GM23248 (cell line): Measurements from ENCODE around the gene LTF. TPM values are rescaled to one million over a fixed set of nuclear protein-coding genes. Genes with fewer than 3 reads are reported as not detected.

Experiments used
- DNase-seq: peaks from one replicate; pipeline ENCODE4 v3.0.0-alpha.2; 2015
- H2AFZ ChIP-seq: fragments of 200-600 bp; sonication (generic); 2 replicates; pipeline ENCODE4 v1.6.1; 2016; ENCODE audit warnings: antibody characterized with exemption
- H3F3A ChIP-seq: fragments of 200-600 bp; sonication (generic); 2 replicates; pipeline ENCODE4 v1.6.1; 2016; ENCODE audit warnings: mild to moderate bottlenecking, antibody characterized with exemption, mixed run types; ENCODE audit not compliant: insufficient read depth
- H3K27ac ChIP-seq: fragments of 200-600 bp; sonication (generic); 2 replicates; pipeline ENCODE4 v1.5.1; 2016; ENCODE audit warnings: mild to moderate bottlenecking
- H3K27me3 ChIP-seq: fragments of 200-600 bp; sonication (generic); replicated peaks from 2 replicates; pipeline ENCODE4 v1.6.1; 2016; ENCODE audit warnings: mild to moderate bottlenecking; ENCODE audit not compliant: insufficient read depth
- H3K36me3 ChIP-seq: fragments of 200-600 bp; sonication (generic); 2 replicates; pipeline ENCODE4 v1.6.1; 2016; ENCODE audit warnings: low read depth, mild to moderate bottlenecking
- H3K4me1 ChIP-seq: fragments of 200-600 bp; sonication (generic); 2 replicates; pipeline ENCODE4 v1.6.1; 2016; ENCODE audit warnings: mild to moderate bottlenecking; ENCODE audit not compliant: insufficient read depth
- H3K4me2 ChIP-seq: fragments of 200-600 bp; sonication (generic); one replicate; pipeline ENCODE4 v1.6.1; 2016; ENCODE audit warnings: mild to moderate bottlenecking; ENCODE audit not compliant: unreplicated experiment
- H3K4me3 ChIP-seq: fragments of 200-600 bp; sonication (generic); 2 replicates; pipeline ENCODE4 v1.5.1; 2016; ENCODE audit warnings: mild to moderate bottlenecking
- H3K79me2 ChIP-seq: fragments of 200-600 bp; sonication (generic); 2 replicates; pipeline ENCODE4 v1.6.1; 2016; ENCODE audit warnings: mild to moderate bottlenecking; ENCODE audit not compliant: insufficient read depth
- H3K9ac ChIP-seq: fragments of 200-600 bp; sonication (generic); 2 replicates; pipeline ENCODE4 v1.6.1; 2016; ENCODE audit warnings: mild to moderate bottlenecking
- H3K9me2 ChIP-seq: fragments of 200-600 bp; sonication (generic); 2 replicates; pipeline ENCODE4 v1.6.1; 2016; ENCODE audit warnings: mixed run types, mild to moderate bottlenecking, moderate library complexity; ENCODE audit not compliant: insufficient read depth
- H3K9me3 ChIP-seq: fragments of 200-600 bp; sonication (generic); one replicate; pipeline ENCODE4 v1.6.1; 2017; ENCODE audit warnings: low read depth
- H4K20me1 ChIP-seq: fragments of 200-600 bp; sonication (generic); 2 replicates; pipeline ENCODE4 v1.6.0; 2016; ENCODE audit not compliant: insufficient read depth
- EZH2 ChIP-seq: fragments of 200-600 bp; sonication (generic); IDR thresholded peaks from 2 replicates; pipeline ENCODE4 v1.6.1; 2018; ENCODE audit warnings: antibody characterized with exemption, mild to moderate bottlenecking; ENCODE audit not compliant: insufficient read depth, poor library complexity, severe bottlenecking
- EZH2phosphoT487 ChIP-seq: fragments of 200-600 bp; sonication (generic); IDR thresholded peaks from 2 replicates; pipeline ENCODE4 v1.6.1; 2018; ENCODE audit warnings: antibody characterized with exemption, moderate library complexity, mild to moderate bottlenecking, low read depth; ENCODE audit not compliant: insufficient read depth
- WGBS, 2 experiments: methylation state at CpG; one replicate each; pipeline ENCODE4 v1.1.6; 2015 to 2017; ENCODE audit warnings: low lambda C conversion rate in 2 of 2, low coverage in 1 of 2; ENCODE audit errors: missing lambda C conversion rate in 2 of 2; 5-methylcytosine and 5-hydroxymethylcytosine counted together
- in situ Hi-C: fragments of 300-500 bp; cut with MboI; formaldehyde crosslinking; loops from 2 replicates; pipeline ENCODE4 v1.15.0; 2020
- polyA plus RNA-seq: library from polyadenylated mRNA; unstranded; fragments of >200 nt; fragmentation: Nextera tagmentation; extraction: Ambion mirVana; gene quantifications from 2 replicates; pipeline ENCODE4 v1.2.1, GENCODE V29; 2016
- total RNA-seq: library from RNA; depleted of rRNA; stranded (reverse); fragments of >200 nt; shearing (Covaris generic); gene quantifications from 2 replicates; pipeline ENCODE4 v1.2.3, GENCODE V29; 2014

LTF gene
- total and polyA plus RNA-seq, 2 experiments from 2014 or later: not detected

DNA sequence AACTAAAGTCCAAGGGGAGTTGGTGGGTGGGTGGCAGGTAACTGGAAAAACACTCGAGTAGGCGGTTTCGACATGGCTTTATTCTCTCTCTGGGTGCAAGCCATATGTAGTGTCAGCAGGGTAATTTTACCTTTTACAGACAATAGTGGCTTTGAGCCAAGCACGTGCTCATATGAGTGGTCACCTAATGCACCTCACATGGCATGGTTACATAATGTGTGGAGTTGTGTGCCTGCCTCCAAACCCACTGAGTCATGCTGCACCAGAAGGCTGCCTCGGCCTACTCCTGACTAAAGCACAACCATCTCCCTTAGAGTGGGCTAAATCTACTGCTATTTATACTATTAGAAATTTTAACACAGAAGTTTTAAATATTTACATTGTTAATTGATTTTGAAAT lies 41.1 kb downstream of the LTF start:
- no peaks in the 10 kb centered on the region for H3K36me3 ChIP-seq
- no peak overlapping the region for H3K4me2 ChIP-seq
- no peaks in the 10 kb centered on the region for H3F3A ChIP-seq
- H3K79me2 ChIP-seq: no peaks in the 10 kb centered on the region
- H3K27me3 ChIP-seq: peaks cover under 1% of the 10 kb centered on the region
- DNase-seq: peak; percentile 61
- no peak overlapping the region for H3K4me3 ChIP-seq
- in situ Hi-C loops: no loop called here
- H3K9ac ChIP-seq: no peak overlapping the region
- H3K9me2 ChIP-seq: no peaks in the 10 kb centered on the region
- H3K27ac ChIP-seq: no peak overlapping the region
- no peak overlapping the region for H2AFZ ChIP-seq
- H3K9me3 ChIP-seq: no peaks in the 10 kb centered on the region
- H3K4me1 ChIP-seq: no peaks in the 10 kb centered on the region
- no peak for TF ChIP-seq EZH2
- no peak for TF ChIP-seq EZH2phosphoT487
- 77 to 80% methylated on average over 5 of the region's 5 CpGs for WGBS, 2 experiments
- H4K20me1 ChIP-seq: no peaks in the 10 kb centered on the region

DNA sequence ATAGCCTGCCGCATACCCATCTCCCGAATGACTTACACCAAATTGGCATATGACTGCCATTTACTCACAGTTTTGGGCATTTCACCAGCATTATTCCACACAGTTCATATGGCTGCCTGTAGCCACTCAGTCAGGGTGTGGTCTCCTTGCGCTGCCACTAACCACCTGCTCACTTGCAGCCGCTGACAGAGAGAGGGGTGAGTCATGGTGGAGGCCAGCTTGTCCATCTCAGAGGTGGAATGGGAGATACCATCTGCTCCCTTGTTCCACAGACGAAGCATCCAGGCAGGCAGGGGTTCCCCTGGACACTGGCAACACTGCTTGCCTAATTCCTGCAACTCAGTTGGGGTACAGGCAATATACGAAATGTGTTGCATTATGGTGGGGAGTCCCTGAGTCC lies 42.1 kb downstream of the LTF start:
- no peak overlapping the region for H3K4me3 ChIP-seq
- no peaks in the 10 kb centered on the region for H3K9me3 ChIP-seq
- H3K27me3 ChIP-seq: no peaks in the 10 kb centered on the region; the same call in 1 of the 2 replicates
- in situ Hi-C loops: no loop called here
- no peaks in the 10 kb centered on the region for H4K20me1 ChIP-seq
- H3K9ac ChIP-seq: no peak overlapping the region
- no peak overlapping the region for H3K4me2 ChIP-seq
- no peaks in the 10 kb centered on the region for H3K36me3 ChIP-seq
- H3K79me2 ChIP-seq: no peaks in the 10 kb centered on the region
- H3K4me1 ChIP-seq: no peaks in the 10 kb centered on the region
- no peak overlapping the region for H2AFZ ChIP-seq
- H3F3A ChIP-seq: no peaks in the 10 kb centered on the region
- peak; percentile 35 for DNase-seq
- no peaks in the 10 kb centered on the region for H3K9me2 ChIP-seq
- TF ChIP-seq EZH2 (no peak), EZH2phosphoT487 (no peak)
- H3K27ac ChIP-seq: no peak overlapping the region
- WGBS, 2 experiments: 88 to 89% methylated on average over 6 of the region's 6 CpGs

DNA sequence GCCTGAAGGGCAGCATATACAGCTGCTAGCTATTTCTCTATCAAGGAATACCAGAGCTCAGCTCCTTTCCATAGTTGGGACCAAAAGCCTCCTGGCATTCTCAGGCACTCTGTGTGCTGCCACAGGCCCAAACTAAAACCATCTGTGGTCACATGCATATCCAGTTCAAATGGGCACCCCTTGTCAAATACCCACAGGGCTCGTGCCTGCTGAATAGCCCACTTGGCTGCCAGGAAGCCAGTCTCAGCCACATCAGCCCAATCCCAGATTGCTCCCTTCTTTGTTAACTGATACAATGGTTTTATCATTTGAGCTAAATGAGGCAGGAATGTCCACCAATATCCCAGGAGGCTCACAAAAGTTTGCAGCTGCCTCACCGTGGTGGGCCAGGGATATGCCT lies 43.8 kb downstream of the LTF start:
- H3F3A ChIP-seq: no peaks in the 10 kb centered on the region
- H4K20me1 ChIP-seq: no peaks in the 10 kb centered on the region
- no peak for TF ChIP-seq EZH2
- TF ChIP-seq EZH2phosphoT487: no peak
- no peak overlapping the region for H3K9ac ChIP-seq
- H3K27ac ChIP-seq: no peak overlapping the region
- no peak overlapping the region for H3K4me2 ChIP-seq
- H3K4me3 ChIP-seq: no peak overlapping the region
- H3K9me2 ChIP-seq: no peaks in the 10 kb centered on the region
- DNase-seq: no peak
- WGBS, 2 experiments: 48 to 53% methylated on average over 2 of the region's 2 CpGs
- in situ Hi-C loops: no loop called here
- no peaks in the 10 kb centered on the region for H3K9me3 ChIP-seq
- H3K36me3 ChIP-seq: no peaks in the 10 kb centered on the region
- no peaks in the 10 kb centered on the region for H3K4me1 ChIP-seq
- no peaks in the 10 kb centered on the region; the same call in 1 of the 2 replicates for H3K27me3 ChIP-seq
- no peaks in the 10 kb centered on the region for H3K79me2 ChIP-seq
- H2AFZ ChIP-seq: no peak overlapping the region

DNA sequence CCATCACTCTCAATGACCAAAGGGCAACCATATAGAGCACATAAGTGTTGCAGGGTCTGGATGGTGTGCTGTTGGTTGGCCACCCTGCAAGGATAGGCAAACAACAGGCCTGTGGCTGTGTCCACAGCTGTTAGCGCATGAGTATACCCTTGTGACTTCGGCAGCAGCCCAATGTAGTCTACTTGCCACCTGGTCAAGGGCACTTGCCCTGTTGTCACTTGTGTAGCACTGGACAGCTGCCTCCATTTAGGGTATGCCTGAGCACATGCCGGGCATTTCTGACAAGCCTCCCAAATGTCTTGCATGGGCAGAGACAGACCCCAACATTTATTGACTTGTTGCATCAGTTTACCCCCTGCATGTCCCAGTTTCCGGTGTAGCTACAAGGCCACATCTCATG lies 44.9 kb downstream of the LTF start:
- DNase-seq: no peak
- Histone ChIP-seq H3K4me1 (no peaks in the 10 kb centered on the region), H3K9me3 (no peaks in the 10 kb centered on the region), H4K20me1 (no peaks in the 10 kb centered on the region), H3K9ac (no peak overlapping the region), H3K36me3 (no peaks in the 10 kb centered on the region), H3K4me3 (no peak overlapping the region), H3F3A (no peaks in the 10 kb centered on the region), H3K79me2 (no peaks in the 10 kb centered on the region), H3K4me2 (no peak overlapping the region), H3K27ac (no peak overlapping the region), H3K27me3 (no peaks in the 10 kb centered on the region; the same call in 1 of the 2 replicates), H2AFZ (no peak overlapping the region), H3K9me2 (no peaks in the 10 kb centered on the region)
- in situ Hi-C loops: no loop called here
- TF ChIP-seq EZH2phosphoT487 (no peak), EZH2 (no peak)
- WGBS, 2 experiments: 85% methylated on average over 4 of the region's 4 CpGs
